Pancreas (tissue), 10 donors: ENCODE results near the gene RPS21. TPM values are rescaled to one million over a fixed set of nuclear protein-coding genes. Genes with fewer than 3 reads are reported as not detected.

Experiments used
- ATAC-seq, 4 donors: fragments of 200-7000 bp; cut with Tn5 transposase; one replicate each; pipeline versions ENCODE4 v1.8.0 to v1.9.1; 2020; ENCODE audit warnings: mild to moderate bottlenecking in 4 of 4, moderate library complexity in 4 of 4
- DNase-seq, 6 donors: peaks; one replicate each; pipeline ENCODE4 v3.0.0-alpha.2; 2020
- FAIRE-seq: peaks from 2 replicates; lab custom pipeline; 2012; peaks lifted over from hg19 to GRCh38; lab: Jason Lieb, UNC
- H3K27ac ChIP-seq, 4 donors: fragments of 200-600 bp; sonication (generic); 1 replicate in 3 of 4; 2 replicates in 1 of 4; pipeline versions ENCODE4 v1.5.0 to v1.8.0; 2020
- H3K27me3 ChIP-seq, 4 donors: fragments of 200-600 bp; one replicate each; pipeline ENCODE4 v1.8.0; 2021
- H3K36me3 ChIP-seq, 3 donors: fragments of 200-600 bp; sonication (generic) in 1 of 3; one replicate each; pipeline versions ENCODE4 v1.5.0 to v1.8.0; 2020 to 2021
- H3K4me1 ChIP-seq, 3 donors: fragments of 200-600 bp; one replicate each; pipeline ENCODE4 v1.8.0; 2021
- H3K4me3 ChIP-seq, 4 donors: fragments of 200-600 bp; sonication (generic) in 2 of 4; one replicate each; pipeline versions ENCODE4 v1.5.0 to v1.8.0; 2020 to 2021
- H3K9me3 ChIP-seq, 4 donors: fragments of 200-600 bp; one replicate each; pipeline ENCODE4 v1.8.0; 2021
- CTCF ChIP-seq, 4 donors: fragments of 200-600 bp; sonication (generic) in 3 of 4; IDR thresholded peaks; one replicate each; pipeline versions ENCODE4 v1.5.0 to v1.8.0; 2021; ENCODE audit warnings: antibody characterized with exemption in 4 of 4
- WGBS, 2 donors: extraction: QIAGEN DNeasy Blood & Tissue Kit; methylation state at CpG; one replicate each; pipeline ENCODE4 v1.1.7; 2013; 5-methylcytosine and 5-hydroxymethylcytosine counted together
- intact Hi-C, 3 donors: fragments of 100-400 bp; cut with DNase I; formaldehyde crosslinking; loops; one replicate each; pipeline versions ENCODE4 v1.11.1 to v1.14.2; 2022
- polyA plus RNA-seq, 2 donors: library from polyadenylated mRNA; stranded (reverse); fragments of 200-250 nt; gene quantifications; one replicate each; pipeline ENCODE4 v1.2.3, GENCODE V29; 2013
- total RNA-seq, 6 donors: library from RNA; stranded (reverse); fragmentation: NEBNext Ultra II Directional in 4 of 6; extraction: Animal tissue kit (Norgen Biotek cat#: 25700) in 4 of 6; gene quantifications; one replicate each; pipeline versions ENCODE4 v1.2.1 to v1.2.4, GENCODE V29; 2021 to 2023
- donor health status: healthy with polysubstance abuse.
- donor health status: DM: no; HTN: no; CAD: no; lungs with moderate emphysema.
- donor health status: DM: no; HTN: no; CAD: no.
- donor health status: control.
- donor health status: control.
- donor health status: Bipolar disorder and iron deficiency.
- donor health status: DM: yes; HTN: yes; CAD: no.
- donor health status: DM: no; HTN: no; CAD: no.
- donor health status: DM: no; HTN: no; CAD: no.
- donor health status: DM: yes; HTN: yes; CAD: no.

RPS21 gene
- total and polyA plus RNA-seq, 8 donors = 662 to 2,141 (median 973) TPM

- WGBS, 2 donors = 89 to 92% methylated on average over 34 to 35 of the region's 35 CpGs
- H3K4me3 ChIP-seq = no peak overlapping the region
- H3K36me3 ChIP-seq = no peaks in the 10 kb centered on the region
- FAIRE-seq (no peak), DNase-seq (no peak), ATAC-seq (no peak)
- H3K4me1 ChIP-seq = no peaks in the 10 kb centered on the region
- H3K27me3 ChIP-seq = no peaks in the 10 kb centered on the region
- TF ChIP-seq CTCF (IDR thresholded peaks at IDR 0.05) = no peak
- H3K27ac ChIP-seq = no peak overlapping the region
- no peaks in the 10 kb centered on the region for H3K9me3 ChIP-seq
- intact Hi-C loops = no loop called here
These were observed 9.7 kb downstream of the RPS21 start for GRCh38 chr20:62396367-62397239.

- H3K36me3 ChIP-seq = no peaks in the 10 kb centered on the region
- no peaks in the 10 kb centered on the region for H3K9me3 ChIP-seq
- H3K4me1 ChIP-seq = no peaks in the 10 kb centered on the region
- no peaks in the 10 kb centered on the region for H3K27me3 ChIP-seq
- H3K4me3 ChIP-seq = no peak overlapping the region
- H3K27ac ChIP-seq = no peak overlapping the region
- intact Hi-C loops = no loop called here
- WGBS, 2 donors = 93 to 98% methylated on average over 19 of the region's 19 CpGs
- FAIRE-seq (no peak), ATAC-seq (no peak), DNase-seq (no peak)
- TF ChIP-seq CTCF (IDR thresholded peaks at IDR 0.05) = no peak
These were observed 11.4 kb downstream of the RPS21 start for GRCh38 chr20:62398120-62398821.

- WGBS, 2 donors = 76 to 78% methylated on average over 7 of the region's 7 CpGs
- no peak for ATAC-seq
- no peak for FAIRE-seq
- no peak overlapping the region for H3K4me3 ChIP-seq
- intact Hi-C loops = no loop called here
- TF ChIP-seq CTCF (IDR thresholded peaks at IDR 0.05) = no peak
- no peaks in the 10 kb centered on the region for H3K9me3 ChIP-seq
- no peak for DNase-seq
- no peak overlapping the region for H3K27ac ChIP-seq
- H3K4me1 ChIP-seq = no peaks in the 10 kb centered on the region
- H3K36me3 ChIP-seq = no peaks in the 10 kb centered on the region
- no peaks in the 10 kb centered on the region for H3K27me3 ChIP-seq
These were observed 13.1 kb downstream of the RPS21 start for GRCh38 chr20:62400021-62400420.

- Histone ChIP-seq H3K9me3 (no peaks in the 10 kb centered on the region), H3K4me1 (peaks cover 0 to under 1% (median 0%) of the 10 kb centered on the region in 3 donors), H3K36me3 (no peaks in the 10 kb centered on the region), H3K27me3 (no peaks in the 10 kb centered on the region), H3K27ac (no peak overlapping the region), H3K4me3 (no peak overlapping the region)
- no peak for TF ChIP-seq CTCF (IDR thresholded peaks at IDR 0.05)
- ATAC-seq (no peak), FAIRE-seq (no peak), DNase-seq (no peak)
- intact Hi-C loops = no loop called here
- 86 to 88% methylated on average over 10 of the region's 10 CpGs for WGBS, 2 donors
These were observed 13.6 kb downstream of the RPS21 start for GRCh38 chr20:62400541-62400940.
